WI38 (cell line): ENCODE measurements around the gene SLC29A4.

Experiments
- H3K4me3 ChIP-seq: 2 replicates; pipeline ENCODE4 v1.5.1; 2011; ENCODE audit warnings: low read depth, mild to moderate bottlenecking, control low read depth, low read length
- CTCF ChIP-seq: IDR thresholded peaks from 2 replicates; pipeline ENCODE4 v1.5.1; 2012; ENCODE audit warnings: low read depth, mild to moderate bottlenecking, control low read depth, low read length

SLC29A4 gene

GRCh38 chr7:5294169-5294987, 11.6 kb downstream of the SLC29A4 start:
- no peak for TF ChIP-seq CTCF
- no peak overlapping the region for H3K4me3 ChIP-seq

- TF ChIP-seq CTCF, result no peak
- no peak overlapping the region for H3K4me3 ChIP-seq
These were observed 12.6 kb downstream of the SLC29A4 start for GRCh38 chr7:5295039-5296014.

GRCh38 chr7:5296015-5296610, 13.4 kb downstream of the SLC29A4 start:
- no peak overlapping the region for H3K4me3 ChIP-seq
- TF ChIP-seq CTCF, result no peak

- H3K4me3 ChIP-seq, result no peak overlapping the region
- TF ChIP-seq CTCF, result no peak
These were observed 14.0 kb downstream of the SLC29A4 start for GRCh38 chr7:5296611-5297226.

GRCh38 chr7:5300366-5300765, 17.6 kb downstream of the SLC29A4 start:
- no peak for TF ChIP-seq CTCF
- H3K4me3 ChIP-seq, result no peak overlapping the region

- no peak overlapping the region for H3K4me3 ChIP-seq
- no peak for TF ChIP-seq CTCF
These were observed 19.8 kb downstream of the SLC29A4 start for GRCh38 chr7:5302577-5302976.
